Memory B cell (primary cell): Measurements from ENCODE around the gene SCN10A.

ENCODE experiments used
- ATAC-seq: fragments of 150-1000 bp; cut with Tn5 transposase; 2 replicates; pipeline ENCODE4 v1.10.0; 2021; ENCODE audit warnings: low read depth, mild to moderate bottlenecking, moderate library complexity
- DNase-seq, 2 donors: peaks; one replicate each; pipeline ENCODE4 v3.0.0; 2022; ENCODE audit warnings: low spot score in 2 of 2
- H3K27ac Mint-ChIP-seq: one replicate; pipeline ENCODE4 v1.8.0; 2022; ENCODE audit warnings: mild to moderate bottlenecking, moderate library complexity, mixed read lengths
- H3K27me3 Mint-ChIP-seq: one replicate; pipeline ENCODE4 v1.8.0; 2022; ENCODE audit warnings: mixed read lengths
- H3K36me3 Mint-ChIP-seq: one replicate; pipeline ENCODE4 v1.8.0; 2022; ENCODE audit warnings: mild to moderate bottlenecking, mixed read lengths
- H3K4me1 Mint-ChIP-seq: one replicate; pipeline ENCODE4 v1.8.0; 2022; ENCODE audit warnings: mixed read lengths
- H3K4me3 Mint-ChIP-seq: one replicate; pipeline ENCODE4 v1.8.0; 2022; ENCODE audit warnings: mild to moderate bottlenecking, moderate library complexity, mixed read lengths
- H3K9me3 Mint-ChIP-seq: one replicate; pipeline ENCODE4 v1.8.0; 2022; ENCODE audit warnings: mixed read lengths

Gene SCN10A

DNA sequence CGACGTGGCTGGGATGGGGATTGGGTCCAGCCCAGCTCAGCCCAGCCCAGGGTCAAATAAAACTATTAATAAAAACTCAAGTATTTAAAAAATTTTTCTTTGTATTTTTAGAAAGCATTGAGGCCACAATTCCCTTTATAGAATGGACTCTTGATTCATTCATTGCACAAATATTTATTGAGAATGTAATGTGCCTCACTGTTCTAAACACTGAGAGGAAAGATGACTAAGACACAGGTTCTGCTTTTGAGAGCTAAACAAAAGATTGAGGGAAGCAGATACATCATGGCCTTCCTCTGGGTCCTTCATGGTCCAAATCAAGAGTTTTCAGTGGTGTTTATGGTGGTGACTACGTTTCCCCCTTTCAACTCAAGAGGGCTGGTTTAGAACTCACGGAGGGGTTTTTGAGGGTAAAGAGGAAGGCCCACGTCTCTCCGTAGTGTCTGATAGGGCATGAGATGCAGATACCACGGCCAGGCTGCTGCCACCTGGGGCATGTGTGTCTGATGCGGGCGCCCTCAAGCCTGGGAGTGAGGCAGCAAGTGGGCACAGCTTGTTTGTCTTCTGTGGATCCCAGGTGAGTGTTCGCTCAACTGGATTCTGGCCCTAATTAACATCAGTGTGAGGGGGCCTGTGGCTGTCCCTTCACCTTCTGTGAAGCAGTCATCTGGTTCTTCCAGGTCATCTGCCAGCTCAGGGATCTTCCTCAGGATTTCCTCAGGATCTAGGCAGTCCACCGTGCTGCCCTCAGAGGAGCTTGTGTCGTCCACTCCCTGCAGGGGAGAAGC lies 93.0 kb downstream of the SCN10A start:
- Mint-ChIP-seq H3K4me3 (no peak overlapping the region), H3K27me3 (no peaks in the 10 kb centered on the region), H3K36me3 (no peaks in the 10 kb centered on the region), H3K4me1 (no peaks in the 10 kb centered on the region), H3K9me3 (no peaks in the 10 kb centered on the region), H3K27ac (no peak overlapping the region)
- DNase-seq (no peak), ATAC-seq (no peak)

- Mint-ChIP-seq H3K4me3 (no peak overlapping the region), H3K27ac (no peak overlapping the region), H3K9me3 (no peaks in the 10 kb centered on the region), H3K27me3 (no peaks in the 10 kb centered on the region), H3K36me3 (no peaks in the 10 kb centered on the region), H3K4me1 (no peaks in the 10 kb centered on the region)
- no peak for ATAC-seq
- no peak for DNase-seq
Observed at GRCh38 chr3:38721207-38721772, 94.7 kb downstream of the SCN10A start.

DNA sequence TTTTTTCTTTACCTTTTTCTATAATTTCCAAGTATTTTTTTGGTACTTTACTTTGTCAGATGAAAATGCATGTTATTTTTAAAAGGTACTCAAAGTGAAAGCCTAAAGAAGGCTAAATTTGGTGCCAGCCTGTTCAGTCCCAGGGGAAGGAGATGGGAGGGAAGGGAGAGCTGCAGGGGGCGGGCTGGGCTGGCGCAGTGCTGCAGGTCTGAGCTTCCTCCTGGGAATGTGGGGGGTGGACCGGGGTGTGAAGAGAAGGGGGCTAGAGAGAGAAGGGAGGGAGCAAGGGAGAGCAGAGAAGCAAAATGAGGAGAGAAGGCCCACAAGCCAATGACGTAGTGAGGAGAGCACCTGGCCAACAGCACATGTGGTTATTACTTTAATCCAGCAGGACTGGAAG lies 95.6 kb downstream of the SCN10A start:
- Mint-ChIP-seq H3K4me1 (no peaks in the 10 kb centered on the region), H3K4me3 (no peak overlapping the region), H3K27me3 (no peaks in the 10 kb centered on the region), H3K9me3 (no peaks in the 10 kb centered on the region), H3K36me3 (no peaks in the 10 kb centered on the region), H3K27ac (no peak overlapping the region)
- no peak for DNase-seq
- no peak for ATAC-seq

DNA sequence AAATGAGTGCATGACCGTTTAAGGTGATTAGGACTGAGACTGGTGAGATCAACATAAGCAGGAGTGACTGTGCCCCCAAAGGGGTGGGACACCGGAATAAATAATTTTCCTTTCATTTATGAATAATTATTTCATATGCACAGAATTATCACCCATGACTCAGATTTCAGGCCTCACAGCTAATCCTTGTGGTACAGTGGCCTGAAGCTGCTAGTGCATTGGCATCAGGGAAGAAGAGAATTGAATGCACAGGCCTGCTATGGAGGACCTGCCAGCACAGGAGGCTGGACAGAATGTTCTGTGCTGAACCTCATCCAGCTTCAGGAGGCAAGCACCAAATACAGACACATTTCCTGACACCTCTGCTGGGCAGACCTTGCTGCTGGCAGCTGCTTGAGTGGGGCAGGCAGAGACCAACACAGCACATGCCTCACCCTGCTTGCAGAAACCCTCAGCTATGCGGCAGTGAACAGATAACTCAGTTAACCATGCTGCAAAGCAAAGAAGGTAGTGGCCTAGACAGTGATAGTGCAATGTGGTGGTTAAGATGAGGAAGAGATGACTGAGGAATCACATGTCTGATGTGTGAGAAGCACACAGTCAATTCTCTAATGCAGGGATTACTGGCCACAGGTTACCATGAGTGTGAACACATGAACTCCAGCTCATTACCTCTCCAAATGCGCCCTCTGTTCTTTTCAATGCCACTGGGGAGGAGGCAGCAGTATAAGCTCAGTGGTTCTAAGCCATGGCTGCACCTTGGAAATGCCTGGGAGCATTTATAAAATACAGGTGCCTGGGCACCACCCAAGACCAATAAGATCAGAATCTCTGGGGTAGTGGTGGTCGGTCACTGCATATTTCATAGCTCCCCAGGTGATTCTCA lies 98.4 kb downstream of the SCN10A start:
- Mint-ChIP-seq H3K27ac (no peak overlapping the region), H3K4me3 (no peak overlapping the region), H3K4me1 (no peaks in the 10 kb centered on the region), H3K27me3 (no peaks in the 10 kb centered on the region), H3K9me3 (no peaks in the 10 kb centered on the region), H3K36me3 (no peaks in the 10 kb centered on the region)
- DNase-seq = no peak
- no peak for ATAC-seq

DNA sequence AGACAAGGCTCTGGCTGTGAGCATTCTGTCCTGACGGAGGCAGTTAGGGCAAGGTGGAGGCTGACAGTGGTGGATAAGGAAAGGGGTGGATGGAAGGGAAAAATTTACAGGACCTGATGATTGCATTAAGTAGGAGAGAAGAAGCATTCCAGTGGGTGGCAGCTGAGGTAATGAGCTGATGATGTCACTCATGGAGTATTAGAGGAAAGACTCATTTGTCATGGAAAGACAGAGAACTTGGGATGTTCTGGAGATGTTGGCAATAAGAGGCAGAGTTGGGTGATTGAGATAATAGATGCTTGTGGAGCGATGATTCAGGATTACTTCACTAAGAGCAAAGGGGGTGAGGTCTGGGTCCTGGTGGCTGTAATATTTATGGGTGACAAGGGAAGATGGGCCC lies 102.9 kb downstream of the SCN10A start:
- no peaks in the 10 kb centered on the region for H3K9me3 Mint-ChIP-seq

GRCh38 chr3:38711321-38711720 lies 104.7 kb downstream of the SCN10A start:
- H3K4me1 Mint-ChIP-seq = no peaks in the 10 kb centered on the region
- no peaks in the 10 kb centered on the region for H3K36me3 Mint-ChIP-seq
- ATAC-seq = no peak
- H3K27ac Mint-ChIP-seq = no peak overlapping the region
- no peak overlapping the region for H3K4me3 Mint-ChIP-seq
- no peak for DNase-seq
- H3K27me3 Mint-ChIP-seq = peaks cover 6% of the 10 kb centered on the region
- H3K9me3 Mint-ChIP-seq = no peaks in the 10 kb centered on the region

More for the DNA sequence above, 102.9 kb downstream of the SCN10A start:
- DNase-seq (no peak), ATAC-seq (no peak)
- Mint-ChIP-seq H3K36me3 (no peaks in the 10 kb centered on the region), H3K4me1 (no peaks in the 10 kb centered on the region), H3K4me3 (no peak overlapping the region), H3K27me3 (peaks cover 6% of the 10 kb centered on the region), H3K27ac (no peak overlapping the region)

- ATAC-seq (no peak), DNase-seq (no peak)
- Mint-ChIP-seq H3K36me3 (no peaks in the 10 kb centered on the region), H3K9me3 (no peaks in the 10 kb centered on the region), H3K4me3 (no peak overlapping the region), H3K27ac (no peak overlapping the region), H3K4me1 (no peaks in the 10 kb centered on the region), H3K27me3 (peaks cover 6% of the 10 kb centered on the region)
Observed at GRCh38 chr3:38707730-38708129, 108.3 kb downstream of the SCN10A start.

- H3K27me3 Mint-ChIP-seq = peaks cover 6% of the 10 kb centered on the region
- H3K9me3 Mint-ChIP-seq = no peaks in the 10 kb centered on the region
- H3K4me3 Mint-ChIP-seq = no peak overlapping the region
- H3K27ac Mint-ChIP-seq = no peak overlapping the region
- ATAC-seq = no peak
- no peaks in the 10 kb centered on the region for H3K4me1 Mint-ChIP-seq
- no peaks in the 10 kb centered on the region for H3K36me3 Mint-ChIP-seq
- no peak for DNase-seq
Observed at GRCh38 chr3:38706961-38707360, 109.1 kb downstream of the SCN10A start.

GRCh38 chr3:38702231-38702630 lies 113.8 kb downstream of the SCN10A start:
- H3K27me3 Mint-ChIP-seq = no peaks in the 10 kb centered on the region

GRCh38 chr3:38698760-38699159 lies 117.3 kb downstream of the SCN10A start:
- Mint-ChIP-seq H3K4me3 (no peak overlapping the region), H3K4me1 (no peaks in the 10 kb centered on the region), H3K36me3 (no peaks in the 10 kb centered on the region), H3K27ac (no peak overlapping the region), H3K9me3 (peaks cover 1% of the 10 kb centered on the region), H3K27me3 (peaks cover 2% of the 10 kb centered on the region)
- DNase-seq (no peak), ATAC-seq (no peak)

More at GRCh38 chr3:38702231-38702630, 113.8 kb downstream of the SCN10A start:
- H3K4me1 Mint-ChIP-seq = no peaks in the 10 kb centered on the region
- DNase-seq (no peak), ATAC-seq (no peak)
- H3K27ac Mint-ChIP-seq = no peak overlapping the region
- no peak overlapping the region for H3K4me3 Mint-ChIP-seq
- no peaks in the 10 kb centered on the region for H3K9me3 Mint-ChIP-seq
- no peaks in the 10 kb centered on the region for H3K36me3 Mint-ChIP-seq

- Mint-ChIP-seq H3K4me1 (no peaks in the 10 kb centered on the region), H3K27me3 (peaks cover 2% of the 10 kb centered on the region), H3K36me3 (no peaks in the 10 kb centered on the region), H3K4me3 (no peak overlapping the region), H3K9me3 (peaks cover 1% of the 10 kb centered on the region), H3K27ac (no peak overlapping the region)
- ATAC-seq (no peak), DNase-seq (no peak)
Observed at GRCh38 chr3:38698061-38698460, 118.0 kb downstream of the SCN10A start.

DNA sequence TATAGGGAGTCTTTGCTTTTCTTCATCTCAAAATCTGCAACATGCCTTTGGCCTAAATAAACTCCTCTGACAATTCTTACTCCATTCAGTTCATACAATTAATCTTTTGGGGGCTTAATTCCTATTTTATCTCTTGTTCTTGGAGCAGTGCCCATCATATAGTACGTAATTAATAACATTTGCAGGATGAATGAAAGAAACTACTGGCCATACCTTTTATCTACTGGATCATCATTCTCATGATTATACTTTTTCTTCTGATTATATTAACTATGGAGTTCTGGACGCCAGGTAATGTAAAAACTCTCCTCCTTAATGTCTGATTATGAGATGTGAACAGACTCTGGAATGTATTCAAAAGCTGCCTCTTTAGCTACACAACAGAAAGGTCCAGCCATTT lies 120.0 kb downstream of the SCN10A start:
- Mint-ChIP-seq H3K36me3 (no peaks in the 10 kb centered on the region), H3K9me3 (peaks cover 1% of the 10 kb centered on the region), H3K4me1 (no peaks in the 10 kb centered on the region), H3K4me3 (no peak overlapping the region), H3K27ac (no peak overlapping the region), H3K27me3 (peaks cover 2% of the 10 kb centered on the region)
- DNase-seq (no peak), ATAC-seq (no peak)

GRCh38 chr3:38690185-38690584 lies 125.8 kb downstream of the SCN10A start:
- H3K4me3 Mint-ChIP-seq = no peak overlapping the region
- no peak overlapping the region for H3K27ac Mint-ChIP-seq

GRCh38 chr3:38689774-38690173 lies 126.2 kb downstream of the SCN10A start:
- peaks cover 2% of the 10 kb centered on the region for H3K27me3 Mint-ChIP-seq
- DNase-seq = no peak
- no peak overlapping the region for H3K4me3 Mint-ChIP-seq
- no peaks in the 10 kb centered on the region for H3K9me3 Mint-ChIP-seq
- no peak overlapping the region for H3K27ac Mint-ChIP-seq
- no peak for ATAC-seq
- H3K36me3 Mint-ChIP-seq = no peaks in the 10 kb centered on the region
- no peaks in the 10 kb centered on the region for H3K4me1 Mint-ChIP-seq

More at GRCh38 chr3:38690185-38690584, 125.8 kb downstream of the SCN10A start:
- Mint-ChIP-seq H3K27me3 (peaks cover 5% of the 10 kb centered on the region), H3K36me3 (no peaks in the 10 kb centered on the region), H3K9me3 (peaks cover 1% of the 10 kb centered on the region), H3K4me1 (no peaks in the 10 kb centered on the region)
- ATAC-seq = no peak
- DNase-seq = no peak
